ENCODE measurements around the gene CHAC1. TPM values are rescaled to one million over a fixed set of nuclear protein-coding genes. Genes with fewer than 3 reads are reported as not detected.

Gene CHAC1
- total and polyA plus RNA-seq, 2 of the 13 experiments (the other 11 are each of a cell fraction or from before 2014, with no cell fraction given), result 0.44 TPM; not detected in 1

DNA sequence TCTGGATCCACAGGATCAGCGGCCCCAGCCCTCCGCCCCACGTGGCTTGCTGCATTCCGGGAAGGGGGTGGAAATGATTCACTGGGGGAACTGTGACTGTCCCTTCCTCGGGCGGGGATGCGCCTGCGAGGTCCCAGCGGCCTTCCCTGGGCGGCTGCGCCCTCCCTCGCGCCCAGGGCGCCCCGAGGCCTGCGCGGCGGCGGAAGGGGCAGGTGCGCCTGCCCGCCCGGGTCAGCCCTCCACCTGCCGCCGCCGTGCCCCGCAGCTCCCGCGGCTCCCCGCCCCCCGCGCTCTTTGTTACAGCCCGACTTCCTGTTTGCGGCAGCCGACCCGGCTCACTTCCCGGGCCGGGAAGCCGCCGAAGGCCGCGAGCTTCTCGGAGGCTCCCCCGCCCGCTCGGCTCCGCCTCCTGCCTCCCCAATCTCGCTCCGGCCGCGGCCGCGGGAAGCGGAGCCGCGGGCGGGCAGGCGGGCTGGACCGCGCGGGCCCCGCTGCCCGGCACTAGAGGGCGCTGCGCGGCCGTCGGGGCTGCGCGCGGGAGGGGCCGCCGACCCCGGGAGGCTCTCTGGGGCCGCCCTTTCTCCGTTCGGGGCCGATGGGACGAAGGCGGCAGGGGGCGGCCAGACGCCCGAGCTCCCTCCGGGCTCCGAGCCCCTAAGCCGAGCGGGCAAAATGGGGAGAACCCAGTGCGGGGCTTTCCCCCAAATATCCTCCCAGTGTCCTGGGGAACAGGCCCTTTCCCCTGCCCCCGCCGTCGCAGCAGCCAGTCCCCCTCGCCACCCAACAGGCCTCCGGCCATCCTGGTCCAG, 11.5 kb upstream of the CHAC1 start (continued):
- TF ChIP-seq ZNF605 (CRISPR knock-in tag; IDR thresholded peaks at IDR 0.05) (no peak), PHF8 (CRISPR knock-in tag; IDR thresholded peaks at IDR 0.05) (peak; percentile 44; the same call in 1 of the 2 replicates), ZNF33A (CRISPR knock-in tag; IDR thresholded peaks at IDR 0.05; ENCODE audit: borderline replicate concordance) (no peak), RXRB (CRISPR knock-in tag; IDR thresholded peaks at IDR 0.05; ENCODE audit: borderline replicate concordance) (no peak), TOPORS (CRISPR knock-in tag; IDR thresholded peaks at IDR 0.05) (peak; percentile 68; the same call in 1 of the 2 replicates), MAFF (IDR thresholded peaks at IDR 0.05; ENCODE audit: low read depth, low read length) (no peak), GABPA (IDR thresholded peaks at IDR 0.05; ENCODE audit: low read depth, low read length) (no peak; the same call in 1 of the 2 replicates), GABPA (CRISPR knock-in tag; IDR thresholded peaks at IDR 0.05; ENCODE audit: low read depth) (peak; percentile 62), POLR2AphosphoS2 (IDR thresholded peaks at IDR 0.05; ENCODE audit: low read depth, low read length) (no peak), ZNF747 (CRISPR knock-in tag; IDR thresholded peaks at IDR 0.05; ENCODE audit: borderline replicate concordance) (no peak; the same call in 1 of the 2 replicates), RFXAP (CRISPR knock-in tag; IDR thresholded peaks at IDR 0.05; ENCODE audit: borderline replicate concordance) (peak; percentile 23; the same call in 1 of the 2 replicates), HNRNPLL (IDR thresholded peaks at IDR 0.05; ENCODE audit: low read depth, low read length, poor library complexity, severe bottlenecking) (peak; percentile 54), REPIN1 (CRISPR knock-in tag; IDR thresholded peaks at IDR 0.05; ENCODE audit: borderline replicate concordance, low read depth) (0 out of 2 replicates have a peak, but pooled peaks have one; percentile 37), ZNF296 (CRISPR knock-in tag; conservative IDR thresholded peaks at IDR 0.05) (no peak), NFKB2 (CRISPR knock-in tag; IDR thresholded peaks at IDR 0.05; ENCODE audit: borderline replicate concordance) (peak; percentile 64; the same call in 1 of the 2 replicates), ZNF674 (CRISPR knock-in tag; IDR thresholded peaks at IDR 0.05; ENCODE audit: low read depth) (0 out of 2 replicates have a peak, but pooled peaks have one; percentile 5), HES4 (CRISPR knock-in tag; IDR thresholded peaks at IDR 0.05; ENCODE audit: borderline replicate concordance) (peak; percentile 55; the same call in 1 of the 2 replicates), XRCC5 (optimal IDR thresholded peaks at IDR 0.05; ENCODE audit: low read length) (peak; percentile 38), LCORL (IDR thresholded peaks at IDR 0.05) (no peak), LCORL (CRISPR knock-in tag; IDR thresholded peaks at IDR 0.05) (no peak; the same call in 1 of the 2 replicates), ZNF367 (CRISPR knock-in tag; IDR thresholded peaks at IDR 0.05; ENCODE audit: borderline replicate concordance) (0 out of 2 replicates have a peak, but pooled peaks have one; percentile 32), AGO2 (optimal IDR thresholded peaks at IDR 0.05; ENCODE audit: low read depth, low read length) (no peak), HNF4A (CRISPR knock-in tag; IDR thresholded peaks at IDR 0.05) (no peak), TRIM24 (CRISPR knock-in tag; IDR thresholded peaks at IDR 0.05) (no peak)
- TF ChIP-seq, protein P1, sequence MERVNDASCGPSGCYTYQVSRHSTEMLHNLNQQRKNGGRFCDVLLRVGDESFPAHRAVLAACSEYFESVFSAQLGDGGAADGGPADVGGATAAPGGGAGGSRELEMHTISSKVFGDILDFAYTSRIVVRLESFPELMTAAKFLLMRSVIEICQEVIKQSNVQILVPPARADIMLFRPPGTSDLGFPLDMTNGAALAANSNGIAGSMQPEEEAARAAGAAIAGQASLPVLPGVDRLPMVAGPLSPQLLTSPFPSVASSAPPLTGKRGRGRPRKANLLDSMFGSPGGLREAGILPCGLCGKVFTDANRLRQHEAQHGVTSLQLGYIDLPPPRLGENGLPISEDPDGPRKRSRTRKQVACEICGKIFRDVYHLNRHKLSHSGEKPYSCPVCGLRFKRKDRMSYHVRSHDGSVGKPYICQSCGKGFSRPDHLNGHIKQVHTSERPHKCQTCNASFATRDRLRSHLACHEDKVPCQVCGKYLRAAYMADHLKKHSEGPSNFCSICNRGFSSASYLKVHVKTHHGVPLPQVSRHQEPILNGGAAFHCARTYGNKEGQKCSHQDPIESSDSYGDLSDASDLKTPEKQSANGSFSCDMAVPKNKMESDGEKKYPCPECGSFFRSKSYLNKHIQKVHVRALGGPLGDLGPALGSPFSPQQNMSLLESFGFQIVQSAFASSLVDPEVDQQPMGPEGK (CRISPR knock-in tag; IDR thresholded peaks at IDR 0.05), result peak; percentile 12; the same call in 1 of the 2 replicates
- TF ChIP-seq, protein P2, sequence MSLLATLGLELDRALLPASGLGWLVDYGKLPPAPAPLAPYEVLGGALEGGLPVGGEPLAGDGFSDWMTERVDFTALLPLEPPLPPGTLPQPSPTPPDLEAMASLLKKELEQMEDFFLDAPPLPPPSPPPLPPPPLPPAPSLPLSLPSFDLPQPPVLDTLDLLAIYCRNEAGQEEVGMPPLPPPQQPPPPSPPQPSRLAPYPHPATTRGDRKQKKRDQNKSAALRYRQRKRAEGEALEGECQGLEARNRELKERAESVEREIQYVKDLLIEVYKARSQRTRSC (CRISPR knock-in tag; IDR thresholded peaks at IDR 0.05; ENCODE audit: low read depth), result 0 out of 2 replicates have a peak, but pooled peaks have one; percentile 17
- TF ChIP-seq, protein P3, sequence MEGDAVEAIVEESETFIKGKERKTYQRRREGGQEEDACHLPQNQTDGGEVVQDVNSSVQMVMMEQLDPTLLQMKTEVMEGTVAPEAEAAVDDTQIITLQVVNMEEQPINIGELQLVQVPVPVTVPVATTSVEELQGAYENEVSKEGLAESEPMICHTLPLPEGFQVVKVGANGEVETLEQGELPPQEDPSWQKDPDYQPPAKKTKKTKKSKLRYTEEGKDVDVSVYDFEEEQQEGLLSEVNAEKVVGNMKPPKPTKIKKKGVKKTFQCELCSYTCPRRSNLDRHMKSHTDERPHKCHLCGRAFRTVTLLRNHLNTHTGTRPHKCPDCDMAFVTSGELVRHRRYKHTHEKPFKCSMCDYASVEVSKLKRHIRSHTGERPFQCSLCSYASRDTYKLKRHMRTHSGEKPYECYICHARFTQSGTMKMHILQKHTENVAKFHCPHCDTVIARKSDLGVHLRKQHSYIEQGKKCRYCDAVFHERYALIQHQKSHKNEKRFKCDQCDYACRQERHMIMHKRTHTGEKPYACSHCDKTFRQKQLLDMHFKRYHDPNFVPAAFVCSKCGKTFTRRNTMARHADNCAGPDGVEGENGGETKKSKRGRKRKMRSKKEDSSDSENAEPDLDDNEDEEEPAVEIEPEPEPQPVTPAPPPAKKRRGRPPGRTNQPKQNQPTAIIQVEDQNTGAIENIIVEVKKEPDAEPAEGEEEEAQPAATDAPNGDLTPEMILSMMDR (CRISPR knock-in tag; IDR thresholded peaks at IDR 0.05), result peak; percentile 57
